Fibroblast of villous mesenchyme (primary cell): ENCODE results near the gene THBD. TPM values are rescaled to one million over a fixed set of nuclear protein-coding genes. Genes with fewer than 3 reads are reported as not detected.

ENCODE experiments used
- DNase-seq: peaks from one replicate; pipeline ENCODE4 v3.0.0-alpha.2; 2010; ENCODE audit warnings: low read depth
- H3K4me3 ChIP-seq: 2 replicates; pipeline ENCODE4 v1.5.1; 2011; ENCODE audit warnings: low read depth, mild to moderate bottlenecking, low read length
- total RNA-seq: library from RNA; depleted of rRNA; stranded (reverse); fragments of >200 nt; gene quantifications from 2 replicates; pipeline ENCODE4 v1.2.3, GENCODE V29; 2012
- TF ChIP-seq, protein P1 (sequence below): IDR thresholded peaks from 2 replicates; pipeline ENCODE4 v1.5.1; 2012; ENCODE audit warnings: low read depth, mild to moderate bottlenecking, low read length; ENCODE audit not compliant: insufficient read depth

THBD gene
- total RNA-seq, 1 donor: under 0.01 TPM

DNA sequence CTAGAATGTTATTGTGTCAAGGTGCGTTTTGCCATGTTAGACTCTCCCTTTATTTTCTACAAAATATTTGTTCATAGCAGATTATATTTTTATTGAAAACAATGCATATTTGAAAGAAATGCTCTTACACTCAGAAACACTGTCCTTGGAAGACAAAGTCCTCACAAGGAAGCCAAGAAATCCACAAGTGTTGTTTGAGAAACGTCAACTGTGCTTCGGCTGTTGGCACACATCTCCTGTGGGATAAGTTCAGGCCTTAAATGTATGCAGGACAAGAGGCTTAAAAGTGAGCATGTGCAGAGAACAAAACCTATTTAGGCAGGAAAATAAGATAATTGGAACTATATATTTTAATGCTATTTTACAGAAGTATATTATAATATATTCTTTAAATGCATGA, 9.5 kb upstream of the THBD start:
- TF ChIP-seq, protein P1, sequence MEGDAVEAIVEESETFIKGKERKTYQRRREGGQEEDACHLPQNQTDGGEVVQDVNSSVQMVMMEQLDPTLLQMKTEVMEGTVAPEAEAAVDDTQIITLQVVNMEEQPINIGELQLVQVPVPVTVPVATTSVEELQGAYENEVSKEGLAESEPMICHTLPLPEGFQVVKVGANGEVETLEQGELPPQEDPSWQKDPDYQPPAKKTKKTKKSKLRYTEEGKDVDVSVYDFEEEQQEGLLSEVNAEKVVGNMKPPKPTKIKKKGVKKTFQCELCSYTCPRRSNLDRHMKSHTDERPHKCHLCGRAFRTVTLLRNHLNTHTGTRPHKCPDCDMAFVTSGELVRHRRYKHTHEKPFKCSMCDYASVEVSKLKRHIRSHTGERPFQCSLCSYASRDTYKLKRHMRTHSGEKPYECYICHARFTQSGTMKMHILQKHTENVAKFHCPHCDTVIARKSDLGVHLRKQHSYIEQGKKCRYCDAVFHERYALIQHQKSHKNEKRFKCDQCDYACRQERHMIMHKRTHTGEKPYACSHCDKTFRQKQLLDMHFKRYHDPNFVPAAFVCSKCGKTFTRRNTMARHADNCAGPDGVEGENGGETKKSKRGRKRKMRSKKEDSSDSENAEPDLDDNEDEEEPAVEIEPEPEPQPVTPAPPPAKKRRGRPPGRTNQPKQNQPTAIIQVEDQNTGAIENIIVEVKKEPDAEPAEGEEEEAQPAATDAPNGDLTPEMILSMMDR: no peak
- DNase-seq: no peak
- no peak overlapping the region for H3K4me3 ChIP-seq

DNA sequence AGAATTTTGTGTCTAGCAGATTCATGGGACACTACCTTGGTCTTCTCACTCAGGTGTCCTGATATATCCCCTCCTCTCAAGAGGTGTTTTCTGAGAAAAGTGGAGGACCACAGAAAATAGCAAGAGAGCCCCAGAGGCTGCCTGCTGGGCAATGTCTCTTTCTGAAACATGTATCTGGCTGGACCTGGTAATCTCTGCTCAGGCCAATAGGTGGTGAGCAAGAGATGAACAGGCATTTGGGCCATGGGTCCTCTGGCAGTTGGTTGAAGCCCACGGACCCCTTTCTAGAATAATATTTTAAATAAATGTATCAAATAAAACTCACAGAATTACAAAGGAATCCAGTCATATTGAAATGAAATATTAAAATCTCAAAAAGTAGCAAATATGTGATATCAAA, 8.8 kb upstream of the THBD start:
- DNase-seq: no peak
- H3K4me3 ChIP-seq: no peak overlapping the region
- TF ChIP-seq, protein P1: no peak

DNA sequence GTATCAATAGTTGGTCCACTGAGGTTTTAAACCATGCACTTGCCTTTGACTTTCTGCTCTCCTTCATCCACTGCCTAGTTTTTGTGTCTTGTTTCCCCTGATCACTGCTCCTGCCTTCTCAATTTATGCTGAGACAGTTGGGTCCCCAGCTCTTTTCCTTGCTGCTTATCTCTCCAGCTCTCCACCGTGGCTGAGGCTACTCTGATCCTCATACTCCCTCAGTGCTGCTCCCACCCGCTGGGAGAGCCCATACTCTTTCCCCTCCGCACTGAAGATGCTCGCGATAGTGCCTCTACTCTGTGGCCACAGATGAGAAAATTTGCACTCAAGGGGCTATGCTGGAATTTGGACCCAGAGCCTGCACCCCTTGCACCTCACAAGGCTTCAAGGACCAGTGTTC, 3.4 kb upstream of the THBD start:
- H3K4me3 ChIP-seq: no peak overlapping the region
- TF ChIP-seq, protein P1: no peak

DNA sequence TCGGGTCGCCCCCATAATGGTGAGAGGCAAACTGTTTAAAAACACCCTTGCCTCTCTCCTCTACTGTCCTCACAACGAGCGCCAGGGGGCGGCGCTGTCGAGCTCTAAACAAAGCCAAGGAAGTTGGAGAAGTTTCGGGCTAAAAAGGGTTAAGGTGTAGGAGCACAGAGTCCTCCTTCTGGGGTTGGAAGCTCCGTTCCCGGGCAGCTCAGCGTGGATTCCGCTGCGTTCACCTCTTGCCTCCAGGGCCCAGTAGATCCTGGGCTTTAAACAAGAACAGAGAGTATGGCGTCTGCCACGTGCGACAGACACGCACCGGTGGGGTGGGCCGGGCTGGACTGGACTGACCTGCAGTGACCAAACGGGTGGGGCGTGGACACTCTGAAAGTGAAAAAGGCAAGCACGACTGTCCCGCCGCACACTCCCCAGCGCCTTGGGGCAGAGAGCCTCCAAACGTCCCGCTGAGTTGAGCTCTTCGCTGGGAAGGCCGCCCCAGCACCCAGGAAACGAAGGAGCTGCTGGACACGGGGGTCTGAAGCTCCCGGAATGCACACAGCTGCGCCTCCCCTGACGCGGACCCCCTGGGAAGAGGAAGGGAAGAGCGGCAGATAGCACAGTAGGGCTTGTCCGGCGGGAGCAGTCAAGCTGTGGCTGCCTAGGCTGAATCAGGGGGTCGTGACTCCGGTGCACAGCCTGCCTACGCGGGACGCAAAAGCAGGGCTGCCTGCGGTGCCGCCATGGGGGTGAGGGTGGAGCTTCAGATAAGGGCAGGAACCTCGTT, 1.6 kb upstream of the THBD start:
- TF ChIP-seq, protein P1: peak; percentile 76
- peak overlapping the region; percentile 54 for H3K4me3 ChIP-seq
- peak; percentile 77 for DNase-seq

More for the DNA sequence above, 3.4 kb upstream of the THBD start:
- no peak for DNase-seq

DNA sequence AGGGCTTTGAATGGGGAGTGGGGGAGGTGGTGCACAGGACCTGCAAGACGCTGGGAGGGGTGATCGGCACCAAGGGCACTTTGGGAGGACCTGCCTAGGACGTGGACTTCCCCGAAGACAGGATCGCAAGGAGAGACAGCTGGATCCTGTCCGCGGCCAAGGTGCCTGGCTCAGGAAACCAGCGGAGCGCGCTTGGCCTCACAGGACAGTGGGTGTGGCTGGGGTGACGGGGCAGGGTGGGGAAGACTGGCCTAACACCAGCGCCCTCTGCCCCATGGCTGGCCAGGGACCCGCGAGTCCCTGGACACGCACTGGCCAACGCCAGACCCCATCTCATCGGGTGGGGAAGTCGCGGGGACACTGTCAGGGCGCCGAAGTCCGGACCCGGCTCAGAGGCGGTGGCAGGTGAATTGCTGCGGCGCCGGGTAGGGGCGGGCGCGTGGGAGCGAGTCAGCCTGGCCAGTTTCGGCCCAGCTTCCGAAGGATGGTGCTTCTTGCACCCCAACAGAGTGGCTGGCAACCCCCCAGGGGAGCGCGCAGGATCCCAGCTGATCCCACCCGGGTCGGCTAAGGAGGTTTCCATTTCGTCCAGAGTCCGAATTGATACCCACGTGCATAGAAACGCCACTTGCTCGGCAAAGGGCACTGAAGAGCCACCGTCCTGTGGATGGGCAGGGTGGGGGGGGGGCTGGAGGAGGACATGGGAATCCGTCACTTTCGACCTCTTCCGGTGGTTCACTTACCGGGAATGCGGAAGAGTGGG, 785 bp upstream of the THBD start:
- TF ChIP-seq, protein P1: no peak
- H3K4me3 ChIP-seq: peak overlapping the region; percentile 54
- no peak for DNase-seq

DNA sequence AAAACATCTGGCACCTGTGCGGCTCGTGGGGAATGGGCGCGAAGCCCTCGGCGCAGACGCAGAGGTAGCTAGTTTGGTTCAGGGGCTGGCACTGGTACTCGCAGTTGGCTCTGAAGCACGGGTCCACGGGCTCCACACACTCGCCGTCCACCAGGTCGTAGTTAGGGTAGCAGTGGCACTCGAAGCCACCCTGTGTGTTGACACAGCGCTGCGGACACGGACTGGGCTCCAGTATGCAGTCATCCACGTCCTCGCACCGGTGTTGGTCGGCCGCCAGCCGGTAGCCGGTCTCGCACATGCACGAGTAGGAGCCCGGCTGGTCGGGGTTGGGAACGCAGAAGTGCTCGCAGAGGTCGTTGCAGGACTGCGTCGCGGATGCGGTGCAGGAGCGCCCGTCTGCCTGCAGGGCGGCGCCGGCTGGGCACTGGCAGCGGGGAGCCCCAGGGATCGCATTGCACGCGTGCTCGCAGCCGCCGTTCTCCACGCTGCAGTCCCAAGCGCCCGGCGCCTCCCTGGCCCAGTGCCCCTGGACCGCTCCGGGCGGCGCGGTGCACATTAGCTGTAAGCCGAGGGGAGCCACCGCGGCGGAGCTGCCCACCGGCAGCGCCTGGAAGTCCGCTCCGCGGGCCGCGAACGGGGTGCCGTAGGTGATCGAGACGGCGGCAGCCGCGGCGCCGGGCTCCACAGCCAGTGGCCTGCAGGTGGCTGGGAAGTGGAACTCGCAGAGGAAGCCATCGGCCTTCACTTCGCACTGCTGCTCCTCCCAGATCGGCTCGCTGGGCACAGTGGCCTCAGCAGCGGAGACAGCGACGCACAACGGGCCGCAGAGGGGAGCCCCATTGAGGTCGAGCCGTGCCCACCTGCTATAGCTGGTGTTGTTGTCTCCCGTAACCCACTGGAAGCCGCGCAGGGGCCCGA, 930 bp downstream of the THBD start:
- DNase-seq: peak; percentile 17
- peak overlapping the region; percentile 54 for H3K4me3 ChIP-seq
- TF ChIP-seq, protein P1: peak; percentile 32
